A549 treated with AZD9567 at 1 μM for 4 hours (cell line): ENCODE results near the gene MAP10. TPM values are rescaled to one million over a fixed set of nuclear protein-coding genes. Genes with fewer than 3 reads are reported as not detected.

Experiments
- total RNA-seq: library from RNA; stranded (reverse); fragments of 200-300 nt; extraction: Qiagen RNA extraction; gene quantifications from 5 replicates; pipeline ENCODE4 v1.2.3, GENCODE V29; 2022; ENCODE audit not compliant: insufficient read depth

Gene MAP10
- total RNA-seq: 0.57 to 1.0 TPM (median 0.86 TPM) in 5 replicates

DNA sequence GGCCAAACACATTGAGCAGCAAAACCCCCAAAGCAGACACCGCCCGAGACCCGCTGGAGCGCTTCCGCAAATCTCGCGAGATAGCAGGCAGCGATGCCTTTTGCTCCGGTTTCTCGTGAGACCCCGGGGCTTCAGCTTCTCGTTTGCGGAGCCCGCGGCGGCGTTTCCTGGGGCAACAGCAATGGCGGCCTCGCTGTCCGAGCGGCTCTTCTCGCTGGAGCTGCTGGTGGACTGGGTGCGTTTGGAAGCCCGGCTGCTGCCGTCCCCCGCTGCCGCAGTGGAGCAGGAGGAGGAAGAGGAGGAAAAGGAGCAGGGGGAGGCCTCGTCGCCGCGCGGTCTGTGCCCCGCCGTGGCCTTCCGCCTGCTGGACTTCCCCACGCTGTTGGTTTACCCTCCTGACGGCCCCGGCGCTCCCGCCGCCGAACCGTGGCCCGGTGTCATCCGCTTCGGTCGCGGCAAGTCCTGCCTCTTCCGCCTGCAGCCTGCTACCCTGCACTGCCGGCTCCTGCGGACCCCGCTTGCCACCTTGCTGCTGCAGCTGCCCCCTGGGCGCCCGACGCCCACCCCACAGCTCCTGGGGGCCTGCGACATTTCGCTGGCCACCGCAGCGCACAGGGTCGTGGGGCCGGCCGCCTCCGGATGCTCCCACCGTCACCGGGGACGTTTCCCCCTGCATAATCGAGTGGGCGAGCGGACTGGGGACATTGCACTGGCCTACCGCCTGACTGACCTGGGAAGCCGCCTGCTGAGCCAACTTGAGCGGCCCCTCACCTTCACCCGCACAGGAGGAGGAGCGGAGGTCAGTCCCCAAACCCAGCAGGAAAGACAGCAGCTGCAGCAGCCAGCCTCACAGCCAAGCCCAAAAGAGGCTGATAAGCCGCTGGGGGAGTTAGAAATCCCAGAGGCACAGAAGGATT is at the start of gene MAP10:
Gene MAP10 (plus strand): TSS at position 148 of the 917 bp plus-strand sequence. CDS start 34 bp downstream, at position 182.

Other genes starting within 250 kb of the MAP10 start
- 6.6 to 7.1 TPM (median 6.8 TPM) in 5 replicates for gene SIPA1L2, start 175.3 kb upstream of the MAP10 start, total RNA-seq
- gene NTPCR, start 145.2 kb downstream of the MAP10 start, total RNA-seq: 79.0 to 99.8 TPM (median 81.3 TPM) in 5 replicates